Esophagus muscularis mucosa (tissue), 4 donors: ENCODE measurements around the gene SECTM1. TPM values are rescaled to one million over a fixed set of nuclear protein-coding genes. Genes with fewer than 3 reads are reported as not detected.
"Not testable (repeated sequence)": the region's sequence is repeated elsewhere in the genome, so short reads cannot be mapped to it uniquely, and the experiment has no call there.

ENCODE experiments used
- DNase-seq: peaks from one replicate; pipeline ENCODE4 v3.0.0-alpha.2; 2017; ENCODE audit errors: extremely low spot score
- H3K27ac ChIP-seq, 4 donors: fragments of 200-600 bp; sonication (generic); replicated peaks in 1 of 4; 1 replicate in 3 of 4; 2 replicates in 1 of 4; pipeline ENCODE4 v1.5.1; 2016 to 2019; ENCODE audit warnings: mild to moderate bottlenecking in 1 of 4
- H3K27me3 ChIP-seq, 4 donors: fragments of 200-600 bp; sonication (generic); one replicate each; pipeline versions ENCODE4 v1.5.1 to v1.6.0; 2016 to 2019
- H3K36me3 ChIP-seq, 4 donors: fragments of 200-600 bp; sonication (generic); one replicate each; pipeline ENCODE4 v1.5.1; 2016 to 2019
- H3K4me1 ChIP-seq, 4 donors: fragments of 200-600 bp; sonication (generic); one replicate each; pipeline ENCODE4 v1.5.1; 2016 to 2019
- H3K4me3 ChIP-seq, 4 donors: fragments of 200-600 bp; sonication (generic); 1 replicate in 2 of 4; 2 replicates in 2 of 4; pipeline ENCODE4 v1.5.1; 2016 to 2019; ENCODE audit warnings: mild to moderate bottlenecking in 4 of 4, moderate library complexity in 1 of 4
- H3K9me3 ChIP-seq, 4 donors: fragments of 200-600 bp; sonication (generic); 1 replicate in 3 of 4; 2 replicates in 1 of 4; pipeline ENCODE4 v1.5.1; 2016 to 2019
- CTCF ChIP-seq, 3 experiments: fragments of 200-600 bp in 2 of 3; fragments of 450-650 bp in 1 of 3; sonication (generic) in 2 of 3; IDR thresholded peaks; one replicate each; pipeline ENCODE4 v1.5.1; 2017 to 2019; ENCODE audit warnings: antibody characterized with exemption in 3 of 3, mild to moderate bottlenecking in 2 of 3, moderate library complexity in 1 of 3
- EP300 ChIP-seq: sonication (generic); formaldehyde crosslinking; IDR thresholded peaks from one replicate; pipeline ENCODE4 v1.6.1; 2017; ENCODE audit warnings: antibody characterized with exemption
- POLR2A ChIP-seq: fragments of 450-650 bp; IDR thresholded peaks from one replicate; pipeline ENCODE4 v1.6.1; 2017; ENCODE audit warnings: antibody characterized with exemption, moderate library complexity, mild to moderate bottlenecking, low read depth
- POLR2AphosphoS5 ChIP-seq, 2 donors: sonication (generic); formaldehyde crosslinking; IDR thresholded peaks; one replicate each; pipeline ENCODE4 v1.6.1; 2017; ENCODE audit warnings: antibody characterized with exemption in 2 of 2
- WGBS: methylation state at CpG from one replicate; pipeline ENCODE4 v1.1.5; 2018; 5-methylcytosine and 5-hydroxymethylcytosine counted together
- intact Hi-C: fragments of 100-400 bp; cut with DNase I; formaldehyde crosslinking; loops from one replicate; pipeline ENCODE4 v1.15.1; 2023
- total RNA-seq, 4 donors: library from RNA; depleted of rRNA; stranded (reverse); fragments of >200 nt; gene quantifications; one replicate each; pipeline versions ENCODE4 v1.1.0 to v1.2.1, GENCODE V29; 2016

SECTM1 gene
- total RNA-seq, 4 donors from 2014 or later: 10.0 to 41.1 (median 22.2) TPM

GRCh38 chr17:82350182-82351030, 16.8 kb upstream of the SECTM1 start:
- Histone ChIP-seq H3K4me3 (no peak overlapping the region), H3K27ac (no peak overlapping the region), H3K9me3 (no peaks in the 10 kb centered on the region), H3K36me3 (no peaks in the 10 kb centered on the region), H3K4me1 (peaks cover 4 to 12% (median 7%) of the 10 kb centered on the region in 4 donors), H3K27me3 (peaks cover 0 to 17% (median 0%) of the 10 kb centered on the region in 4 donors)
- no peak for DNase-seq
- no peak for TF ChIP-seq CTCF (IDR thresholded peaks at IDR 0.05)
- no peak for TF ChIP-seq POLR2A
- TF ChIP-seq EP300: no peak
- no peak for TF ChIP-seq POLR2AphosphoS5 (IDR thresholded peaks at IDR 0.05)
- intact Hi-C loops: loop anchor here (5.0 kb wide), 2 partner anchors 202 to 427 kb away; no protein-coding TSS in a partner anchor
- 87% methylated on average over 8 of the region's 28 CpGs for WGBS

- no peaks in the 10 kb centered on the region for H3K9me3 ChIP-seq
- no peak overlapping the region for H3K4me3 ChIP-seq
- DNase-seq: no peak
- no peaks in the 10 kb centered on the region for H3K36me3 ChIP-seq
- 47% methylated on average over 10 of the region's 11 CpGs for WGBS
- peaks cover 0 to 17% (median 0%) of the 10 kb centered on the region in 4 donors for H3K27me3 ChIP-seq
- intact Hi-C loops: no loop called here
- no peak for TF ChIP-seq POLR2A
- TF ChIP-seq CTCF (IDR thresholded peaks at IDR 0.05): no peak
- TF ChIP-seq EP300: no peak
- TF ChIP-seq POLR2AphosphoS5 (IDR thresholded peaks at IDR 0.05): no peak
- no peak overlapping the region for H3K27ac ChIP-seq
- H3K4me1 ChIP-seq: peaks cover 3 to 12% (median 7%) of the 10 kb centered on the region in 4 donors
Observed at GRCh38 chr17:82349287-82349701, 15.7 kb upstream of the SECTM1 start.

GRCh38 chr17:82348866-82349265, 15.3 kb upstream of the SECTM1 start:
- Histone ChIP-seq H3K4me1 (peaks cover 3 to 12% (median 7%) of the 10 kb centered on the region in 4 donors), H3K27ac (no peak overlapping the region), H3K27me3 (peaks cover 0 to 17% (median 0%) of the 10 kb centered on the region in 4 donors), H3K9me3 (no peaks in the 10 kb centered on the region), H3K36me3 (no peaks in the 10 kb centered on the region), H3K4me3 (no peak overlapping the region)
- TF ChIP-seq CTCF (IDR thresholded peaks at IDR 0.05) (no peak), EP300 (no peak), POLR2AphosphoS5 (IDR thresholded peaks at IDR 0.05) (no peak), POLR2A (no peak)
- 56% methylated on average over 11 of the region's 11 CpGs for WGBS
- intact Hi-C loops: no loop called here
- DNase-seq: no peak

- DNase-seq: no peak
- WGBS: 68% methylated on average over 9 of the region's 9 CpGs
- no peak overlapping the region for H3K27ac ChIP-seq
- no peak overlapping the region for H3K4me3 ChIP-seq
- peaks cover 0 to 17% (median 0%) of the 10 kb centered on the region in 4 donors for H3K27me3 ChIP-seq
- intact Hi-C loops: no loop called here
- no peaks in the 10 kb centered on the region for H3K9me3 ChIP-seq
- no peak for TF ChIP-seq POLR2A
- no peak for TF ChIP-seq POLR2AphosphoS5 (IDR thresholded peaks at IDR 0.05)
- no peak for TF ChIP-seq CTCF (IDR thresholded peaks at IDR 0.05)
- TF ChIP-seq EP300: no peak
- H3K4me1 ChIP-seq: peaks cover 3 to 12% (median 7%) of the 10 kb centered on the region in 4 donors
- H3K36me3 ChIP-seq: no peaks in the 10 kb centered on the region
Observed at GRCh38 chr17:82348434-82348833, 14.9 kb upstream of the SECTM1 start.

- H3K4me3 ChIP-seq, intact Hi-C loops, H3K9me3 ChIP-seq, DNase-seq, H3K36me3 ChIP-seq, H3K27ac ChIP-seq: not testable (repeated sequence)
- Histone ChIP-seq H3K27me3 (peaks cover 0 to 17% (median 0%) of the 10 kb centered on the region in 4 donors), H3K4me1 (peaks cover 3 to 12% (median 7%) of the 10 kb centered on the region in 4 donors)
- 89% methylated on average over 8 of the region's 11 CpGs for WGBS
Observed at GRCh38 chr17:82347994-82348393, 14.4 kb upstream of the SECTM1 start.
